ENCODE data around the gene BCAR3.

GRCh38 chr1:93690921-93691789, 9.5 kb upstream of the BCAR3 start:
- TF ChIP-seq EP300 (IDR thresholded peaks at IDR 0.05): no peak
- no peak for TF ChIP-seq CTCF (IDR thresholded peaks at IDR 0.05)
- no peak for TF ChIP-seq POLR2A (IDR thresholded peaks at IDR 0.05; ENCODE audit: low read length)

All from A549 (cell line).